Ovary (tissue), 9 donors: Measurements from ENCODE around the gene EEFSEC. TPM values are rescaled to one million over a fixed set of nuclear protein-coding genes. Genes with fewer than 3 reads are reported as not detected.

ENCODE experiments used
- DNase-seq, 5 donors: peaks; one replicate each; pipeline ENCODE4 v3.0.0-alpha.2; 2019 to 2020
- H3K27ac ChIP-seq, 2 donors: fragments of 200-600 bp; one replicate each; pipeline versions ENCODE4 v1.5.1 to v1.8.0; 2019 to 2022
- H3K27me3 ChIP-seq: fragments of 200-600 bp; one replicate; pipeline ENCODE4 v1.8.0; 2022
- H3K36me3 ChIP-seq: fragments of 200-600 bp; sonication (generic); one replicate; pipeline ENCODE4 v1.5.1; 2019
- H3K4me1 ChIP-seq: one replicate; pipeline ENCODE4 v1.8.1; 2013; ENCODE audit warnings: mild to moderate bottlenecking, moderate library complexity; ENCODE audit not compliant: insufficient read depth
- H3K4me3 ChIP-seq: fragments of 200-600 bp; sonication (generic); one replicate; pipeline ENCODE4 v1.5.1; 2017
- H3K9me3 ChIP-seq, 2 donors: fragments of 200-600 bp in 1 of 2; sonication (generic) in 1 of 2; one replicate each; pipeline versions ENCODE4 v1.5.1 to v1.8.1; 2013 to 2019; ENCODE audit warnings: mild to moderate bottlenecking in 1 of 2, moderate library complexity in 1 of 2
- EP300 ChIP-seq: sonication (generic); formaldehyde crosslinking; IDR thresholded peaks from one replicate; pipeline ENCODE4 v1.6.1; 2017; ENCODE audit warnings: antibody characterized with exemption
- POLR2A ChIP-seq: fragments of 450-650 bp; IDR thresholded peaks from one replicate; pipeline ENCODE4 v1.6.1; 2017; ENCODE audit warnings: antibody characterized with exemption, mild to moderate bottlenecking, moderate library complexity
- WGBS, 3 donors: extraction: QIAGEN DNeasy Blood & Tissue Kit in 1 of 3; methylation state at CpG; one replicate each; pipeline versions ENCODE4 v1.1.5 to v1.1.7; 2013 to 2017; 5-methylcytosine and 5-hydroxymethylcytosine counted together
- intact Hi-C, 4 donors: fragments of 100-400 bp; cut with DNase I; formaldehyde crosslinking; loops; one replicate each; pipeline versions ENCODE4 v1.11.0 to v1.15.1; 2022 to 2023
- polyA plus RNA-seq, 2 donors: library from polyadenylated mRNA; stranded (reverse); fragments of 200-250 nt in 1 of 2; fragments of 350-450 nt in 1 of 2; fragmentation: Illumina TruSeq in 1 of 2; extraction: RNeasy Lipid Tissue Mini Kit (QIAGEN cat#74804) in 1 of 2; gene quantifications; one replicate each; pipeline ENCODE4 v1.2.3, GENCODE V29; 2013 to 2014
- total RNA-seq, 7 donors: library from RNA; depleted of rRNA in 2 of 7; stranded (reverse); fragments of >200 nt in 2 of 7; fragmentation: NEBNext Ultra II Directional in 3 of 7; extraction: Animal tissue kit (Norgen Biotek cat#: 25700) in 3 of 7; gene quantifications; one replicate each; pipeline versions ENCODE4 v1.1.0 to v1.2.4, GENCODE V29; 2016 to 2023
- TF ChIP-seq, protein P1 (sequence below), 3 donors: fragments of 450-650 bp in 2 of 3; fragments of 200-600 bp in 1 of 3; IDR thresholded peaks; one replicate each; pipeline versions ENCODE4 v1.5.1 to v1.8.0; 2016 to 2022; ENCODE audit warnings: antibody characterized with exemption in 3 of 3, mild to moderate bottlenecking in 1 of 3
- donor health status: DM: no; HTN: no; CAD: no; lungs with moderate emphysema.
- donor health status: DM: no; HTN: no; CAD: no.
- donor health status: Bipolar disorder and iron deficiency.
- donor health status: DM: yes; HTN: yes; CAD: no.
- donor health status: DM: no; HTN: no; CAD: no.
- donor health status: DM: yes; HTN: yes; CAD: no.

EEFSEC gene
- total and polyA plus RNA-seq, 9 donors: 6.8 to 21.0 (median 15.4) TPM

DNA sequence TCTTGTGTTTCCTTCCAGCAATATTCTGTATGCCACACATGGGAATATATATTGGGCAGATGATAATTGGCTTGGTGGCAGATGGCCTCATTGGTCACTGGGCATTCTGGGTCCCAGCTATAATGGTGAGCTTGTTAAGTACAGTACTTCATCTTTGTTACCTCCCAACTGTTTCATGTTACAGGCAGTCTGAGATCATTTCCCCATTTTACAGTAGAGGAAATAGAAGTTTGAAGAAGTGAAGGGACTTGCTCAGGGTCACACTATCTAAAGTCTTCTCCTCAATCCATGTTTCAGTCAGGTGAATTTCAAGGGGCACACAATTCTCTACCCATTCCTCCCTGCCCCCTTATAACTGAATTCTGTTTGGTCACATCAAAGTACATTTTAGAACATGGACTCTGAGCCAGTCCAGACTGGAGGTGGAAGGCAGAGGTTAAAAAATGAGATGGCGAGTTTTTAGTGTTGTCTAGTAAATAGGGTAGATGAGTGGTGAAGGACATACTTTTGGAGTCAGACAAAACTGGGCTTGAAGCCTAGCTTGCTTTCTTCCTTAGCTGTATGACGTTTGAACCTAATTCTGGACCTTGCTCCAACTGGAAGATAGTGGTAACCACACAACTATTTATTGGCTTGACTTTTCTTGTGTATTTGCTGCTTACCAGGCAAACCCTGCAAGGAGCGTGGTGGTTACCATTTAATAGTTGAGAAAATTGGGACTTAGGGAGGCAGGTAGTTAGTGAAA lies 2.5 kb downstream of the EEFSEC start:
- no peaks in the 10 kb centered on the region for H3K36me3 ChIP-seq
- H3K27me3 ChIP-seq: no peaks in the 10 kb centered on the region
- intact Hi-C loops: no loop called here
- H3K9me3 ChIP-seq: peaks cover 0 to 2% of the 10 kb centered on the region in 2 donors
- WGBS, 3 donors: 58 to 95% (median 87%) methylated on average over 3 of the region's 3 CpGs
- DNase-seq: no peak
- H3K27ac ChIP-seq: no peak overlapping the region
- no peak overlapping the region for H3K4me3 ChIP-seq
- peaks cover 3% of the 10 kb centered on the region for H3K4me1 ChIP-seq
- no peak for TF ChIP-seq EP300
- TF ChIP-seq, protein P1, sequence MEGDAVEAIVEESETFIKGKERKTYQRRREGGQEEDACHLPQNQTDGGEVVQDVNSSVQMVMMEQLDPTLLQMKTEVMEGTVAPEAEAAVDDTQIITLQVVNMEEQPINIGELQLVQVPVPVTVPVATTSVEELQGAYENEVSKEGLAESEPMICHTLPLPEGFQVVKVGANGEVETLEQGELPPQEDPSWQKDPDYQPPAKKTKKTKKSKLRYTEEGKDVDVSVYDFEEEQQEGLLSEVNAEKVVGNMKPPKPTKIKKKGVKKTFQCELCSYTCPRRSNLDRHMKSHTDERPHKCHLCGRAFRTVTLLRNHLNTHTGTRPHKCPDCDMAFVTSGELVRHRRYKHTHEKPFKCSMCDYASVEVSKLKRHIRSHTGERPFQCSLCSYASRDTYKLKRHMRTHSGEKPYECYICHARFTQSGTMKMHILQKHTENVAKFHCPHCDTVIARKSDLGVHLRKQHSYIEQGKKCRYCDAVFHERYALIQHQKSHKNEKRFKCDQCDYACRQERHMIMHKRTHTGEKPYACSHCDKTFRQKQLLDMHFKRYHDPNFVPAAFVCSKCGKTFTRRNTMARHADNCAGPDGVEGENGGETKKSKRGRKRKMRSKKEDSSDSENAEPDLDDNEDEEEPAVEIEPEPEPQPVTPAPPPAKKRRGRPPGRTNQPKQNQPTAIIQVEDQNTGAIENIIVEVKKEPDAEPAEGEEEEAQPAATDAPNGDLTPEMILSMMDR (IDR thresholded peaks at IDR 0.05): no peak
- TF ChIP-seq POLR2A: no peak

- TF ChIP-seq, protein P1 (IDR thresholded peaks at IDR 0.05): no peak
- TF ChIP-seq POLR2A (no peak), EP300 (no peak)
- no peaks in the 10 kb centered on the region for H3K4me1 ChIP-seq
- no peak overlapping the region for H3K4me3 ChIP-seq
- H3K36me3 ChIP-seq: no peaks in the 10 kb centered on the region
- no peaks in the 10 kb centered on the region for H3K27me3 ChIP-seq
- H3K27ac ChIP-seq: no peak overlapping the region
- DNase-seq: no peak
- WGBS, 3 donors: 90 to 93% (median 90%) methylated on average over 5 of the region's 5 CpGs
- intact Hi-C loops: loop anchor here in 2 of 4 donors (5.0 to 10.0 kb wide), 2 partner anchors 264 to 337 kb away; no protein-coding TSS in a partner anchor
- H3K9me3 ChIP-seq: peaks cover 0 to 2% of the 10 kb centered on the region in 2 donors
Measured at GRCh38 chr3:128160661-128161060, 7.4 kb downstream of the EEFSEC start.

- WGBS, 3 donors: 56 to 96% (median 92%) methylated on average over 5 of the region's 5 CpGs
- TF ChIP-seq, protein P1 (IDR thresholded peaks at IDR 0.05): no peak
- TF ChIP-seq EP300: no peak
- TF ChIP-seq POLR2A: no peak
- no peak for DNase-seq
- Histone ChIP-seq H3K4me1 (no peaks in the 10 kb centered on the region), H3K4me3 (no peak overlapping the region), H3K36me3 (no peaks in the 10 kb centered on the region), H3K9me3 (no peaks in the 10 kb centered on the region), H3K27me3 (no peaks in the 10 kb centered on the region), H3K27ac (no peak overlapping the region)
- intact Hi-C loops: loop anchor here in 2 of 4 donors (5.0 to 10.0 kb wide), 2 partner anchors 261 to 334 kb away; no protein-coding TSS in a partner anchor
Measured at GRCh38 chr3:128163432-128163831, 10.2 kb downstream of the EEFSEC start.

DNA sequence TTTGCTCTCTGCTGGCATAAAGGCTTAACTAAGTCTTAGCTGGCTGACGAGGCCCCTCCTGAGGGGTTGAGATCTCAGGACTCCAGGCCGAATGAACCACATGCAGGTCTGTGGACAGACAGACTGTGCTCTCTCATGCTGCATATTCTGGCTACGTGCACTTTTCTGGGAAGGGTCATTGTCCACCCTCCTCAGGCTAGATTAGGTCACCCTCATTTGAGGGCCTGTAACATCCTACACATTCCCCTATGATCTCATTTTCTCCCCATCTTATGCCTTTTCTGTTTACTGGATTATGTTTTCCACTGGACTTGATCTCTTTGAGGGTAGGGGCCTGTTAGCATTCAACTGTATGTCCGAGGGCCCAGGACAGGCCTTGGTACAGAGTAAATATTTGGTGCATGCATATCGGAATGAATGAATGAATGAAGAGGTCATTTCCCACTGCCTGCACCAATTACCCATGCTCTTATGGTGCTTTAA lies 13.7 kb downstream of the EEFSEC start:
- H3K4me3 ChIP-seq: no peak overlapping the region
- intact Hi-C loops: loop anchor here in 2 of 4 donors (5.0 to 10.0 kb wide), 3 partner anchors 90 to 440 kb away; no protein-coding TSS in a partner anchor
- DNase-seq: no peak
- H3K27ac ChIP-seq: no peak overlapping the region
- no peaks in the 10 kb centered on the region for H3K4me1 ChIP-seq
- H3K27me3 ChIP-seq: no peaks in the 10 kb centered on the region
- no peak for TF ChIP-seq POLR2A
- TF ChIP-seq, protein P1 (IDR thresholded peaks at IDR 0.05): no peak
- TF ChIP-seq EP300: no peak
- H3K36me3 ChIP-seq: no peaks in the 10 kb centered on the region
- whole genome bisulfite sequencing, 3 donors: 89 to 97% (median 92%) methylated on average over 5 of the region's 5 CpGs
- H3K9me3 ChIP-seq: no peaks in the 10 kb centered on the region
